Stimulated activated CD8-positive, alpha-beta memory T cell treated with anti-CD3 and anti-CD28 coated beads, Interleukin-2, amount 100 ng/mL, for 48 hours (primary cell): ENCODE results near the gene FAM151A.
"Not testable (repeated sequence)": the region's sequence is repeated elsewhere in the genome, so short reads cannot be mapped to it uniquely, and the experiment has no call there.

ENCODE experiments used
- DNase-seq, 2 donors: peaks; one replicate each; pipeline ENCODE4 v3.0.0-alpha.2; 2020; ENCODE audit warnings: low read depth in 2 of 2

FAM151A gene

DNA sequence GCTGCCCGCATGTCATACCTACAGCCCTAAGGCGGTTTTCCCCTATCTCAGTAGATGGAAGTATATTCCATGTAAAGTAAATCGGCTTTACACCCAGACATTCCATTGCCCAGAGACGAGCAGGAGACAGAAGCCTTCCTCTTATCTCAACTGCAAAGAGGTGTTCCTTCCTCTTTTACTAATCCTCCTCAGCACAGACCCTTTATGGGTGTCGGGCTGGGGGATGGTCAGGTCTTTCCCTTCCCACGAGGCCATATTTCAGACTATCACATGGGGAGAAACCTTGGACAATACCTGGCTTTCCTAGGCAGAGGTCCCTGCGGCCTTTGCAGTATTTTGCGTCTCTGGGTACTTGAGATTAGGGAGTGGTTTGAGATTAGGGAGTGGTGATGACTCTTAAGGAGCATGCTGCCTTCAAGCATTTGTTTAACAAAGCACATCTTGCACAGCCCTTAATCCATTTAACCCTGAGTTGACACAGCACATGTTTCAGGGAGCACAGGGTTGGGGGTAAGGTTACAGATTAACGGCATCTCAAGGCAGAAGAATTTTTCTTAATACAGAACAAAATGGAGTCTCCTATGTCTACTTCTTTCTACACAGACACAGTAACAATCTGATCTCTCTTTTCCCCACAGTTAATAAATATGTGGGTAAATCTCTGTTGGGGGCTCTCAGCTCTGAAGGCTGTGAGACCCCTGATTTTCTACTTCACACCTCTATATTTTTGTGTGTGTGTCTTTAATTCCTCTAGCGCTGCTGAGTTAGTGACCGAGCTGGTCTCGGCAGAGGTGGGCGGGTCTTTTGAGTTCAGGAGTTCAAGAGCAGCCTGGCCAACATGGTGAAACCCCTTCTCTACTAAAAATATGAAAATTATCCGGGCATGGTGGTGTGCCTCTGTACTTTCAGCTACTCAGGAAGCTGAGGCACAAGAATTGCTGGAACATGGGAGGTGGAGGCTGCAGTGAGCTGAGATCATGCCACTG is 13.4 kb upstream of the FAM151A start:
- DNase-seq, result not testable (repeated sequence)

DNA sequence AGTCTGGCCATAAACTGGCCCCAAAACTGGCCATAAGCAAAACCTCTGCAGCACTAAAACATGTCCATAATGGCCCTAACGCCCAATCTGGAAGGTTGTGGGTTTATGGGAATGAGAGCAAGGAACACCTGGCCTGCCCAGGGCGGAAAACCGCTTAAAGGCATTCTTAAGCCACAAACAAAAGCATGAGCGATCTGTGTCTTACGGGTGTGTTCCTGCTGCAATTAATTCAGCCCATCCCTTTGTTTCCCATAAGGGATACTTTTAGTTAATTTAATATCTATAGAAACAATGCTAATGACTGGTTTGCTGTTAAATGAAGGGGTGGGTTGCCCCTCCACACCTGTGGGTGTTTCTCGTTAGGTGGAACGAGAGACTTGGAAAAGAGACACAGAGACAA is 12.5 kb upstream of the FAM151A start:
- not testable (repeated sequence) for DNase-seq

DNA sequence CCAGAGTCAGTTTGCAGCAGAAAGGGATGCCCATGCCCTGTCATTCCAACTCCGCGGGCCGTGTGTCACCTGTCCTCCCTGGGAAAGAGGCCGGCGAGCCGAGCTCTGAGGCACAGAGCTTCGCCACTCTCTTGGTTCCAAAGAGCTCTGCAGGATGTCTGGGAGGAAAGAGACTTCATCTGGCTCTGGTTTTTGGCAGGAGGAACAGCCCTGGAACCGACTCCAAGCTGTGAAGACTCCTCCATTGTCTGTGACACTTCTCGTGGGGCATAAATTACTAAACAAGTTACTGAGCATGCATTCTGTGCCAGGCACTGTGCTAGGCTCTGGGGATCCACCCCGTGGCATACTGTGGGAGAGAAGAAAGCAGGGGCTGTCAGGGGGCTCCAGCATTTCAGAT is 3.9 kb upstream of the FAM151A start:
- DNase-seq, result no peak

DNA sequence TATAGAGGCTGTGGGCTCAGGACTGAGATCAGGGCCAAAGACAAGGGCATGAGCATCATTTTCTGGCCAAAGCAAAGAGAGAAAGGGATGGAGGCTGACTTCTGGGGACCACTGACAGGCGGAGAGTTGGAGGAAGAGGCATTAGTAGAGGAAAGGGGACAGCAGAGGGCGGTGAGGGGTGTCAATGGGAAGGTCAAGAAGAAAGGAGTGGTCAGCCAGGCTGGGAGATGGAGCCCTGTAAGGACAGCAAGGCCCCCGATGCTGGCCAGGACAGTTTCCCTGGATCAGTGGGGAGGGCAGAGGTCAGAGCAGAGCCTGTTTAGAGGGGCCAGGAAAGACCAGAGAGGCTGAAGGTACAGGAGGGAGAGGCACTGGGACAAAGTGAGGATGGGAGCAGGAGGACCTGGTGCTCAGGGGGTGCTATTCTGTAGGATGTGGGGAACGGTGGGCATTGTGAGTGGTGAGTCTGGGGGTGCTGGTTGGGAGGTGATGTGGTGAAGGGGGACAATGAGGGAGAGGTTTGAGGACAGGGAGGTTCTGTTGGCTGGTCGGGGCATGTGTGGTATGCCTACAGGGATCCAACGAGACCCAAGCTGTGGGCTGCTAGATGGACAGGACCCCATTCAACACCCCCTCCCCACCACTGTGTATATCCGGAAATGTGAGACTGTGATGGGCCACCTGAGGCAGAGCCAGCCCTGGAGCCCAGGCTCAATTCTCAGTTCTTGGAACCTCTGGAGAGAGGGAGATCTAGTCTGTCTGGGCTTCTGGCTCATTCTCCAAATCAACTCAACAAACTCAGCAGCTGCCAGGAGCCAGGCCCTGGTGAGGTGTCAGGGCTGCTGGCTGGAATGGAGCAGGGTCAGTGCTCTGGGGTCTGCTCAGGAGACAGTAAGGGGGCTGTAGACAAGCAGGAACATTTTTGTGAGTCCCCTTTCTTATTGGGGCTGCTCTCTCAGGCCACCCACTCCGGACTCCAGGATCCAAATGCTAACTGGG is 1.4 kb upstream of the FAM151A start:
- no peak for DNase-seq

DNA sequence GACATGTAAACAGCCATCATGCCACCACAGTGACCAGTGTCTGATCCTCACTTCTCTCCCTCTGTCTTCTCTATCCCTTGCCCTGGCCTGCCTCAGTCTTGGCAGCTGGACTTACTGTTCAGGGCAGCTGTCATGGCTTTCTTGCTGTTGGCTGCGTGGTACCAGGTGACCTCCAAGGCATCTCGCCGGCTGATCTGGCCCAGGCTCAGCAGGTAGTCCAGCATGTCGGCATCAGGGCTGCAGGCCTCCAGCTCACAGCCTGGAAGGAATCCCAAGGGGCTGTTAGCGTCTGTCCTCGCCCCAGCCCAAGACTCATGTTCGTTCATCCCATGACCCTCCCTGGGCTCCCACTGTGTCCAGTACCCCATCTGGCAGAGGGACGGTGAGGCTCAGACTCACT is 3.6 kb downstream of the FAM151A start:
- no peak for DNase-seq

DNA sequence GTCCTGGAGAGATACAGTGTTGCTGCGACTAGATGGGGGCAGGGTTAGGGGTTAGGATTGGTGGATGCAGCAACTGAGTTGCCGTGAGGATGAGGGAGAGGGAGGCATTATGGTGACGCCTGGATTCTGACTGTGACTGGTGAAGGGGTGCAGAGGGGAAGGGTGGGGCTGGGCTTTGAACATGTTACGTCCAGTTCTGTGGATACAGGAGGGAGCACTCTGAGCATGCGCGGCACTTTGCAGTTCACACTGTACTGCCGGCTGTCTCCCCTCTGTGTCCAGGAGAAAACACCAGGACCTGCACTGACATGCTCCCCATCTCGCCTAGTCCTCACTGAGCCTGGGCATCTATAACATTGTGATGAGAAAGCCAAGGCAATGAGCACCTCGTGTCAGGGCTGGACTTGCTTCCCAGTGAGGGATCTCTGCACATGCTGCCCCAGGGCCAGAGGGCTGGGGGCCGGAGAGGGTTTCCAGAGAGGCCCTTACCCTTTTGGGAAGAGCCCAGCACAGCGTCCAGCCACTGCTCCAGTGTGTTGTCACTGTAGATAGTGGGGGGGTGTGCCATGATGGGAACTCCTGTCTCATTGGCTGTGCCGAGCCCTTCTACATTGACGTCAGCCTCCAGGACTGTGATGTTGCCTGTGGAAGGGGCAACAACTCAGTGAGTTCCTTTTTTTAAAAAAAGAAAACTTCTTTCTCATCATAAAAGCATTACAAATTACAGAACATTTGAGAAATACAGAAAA is 7.6 kb downstream of the FAM151A start:
- DNase-seq, result no peak

DNA sequence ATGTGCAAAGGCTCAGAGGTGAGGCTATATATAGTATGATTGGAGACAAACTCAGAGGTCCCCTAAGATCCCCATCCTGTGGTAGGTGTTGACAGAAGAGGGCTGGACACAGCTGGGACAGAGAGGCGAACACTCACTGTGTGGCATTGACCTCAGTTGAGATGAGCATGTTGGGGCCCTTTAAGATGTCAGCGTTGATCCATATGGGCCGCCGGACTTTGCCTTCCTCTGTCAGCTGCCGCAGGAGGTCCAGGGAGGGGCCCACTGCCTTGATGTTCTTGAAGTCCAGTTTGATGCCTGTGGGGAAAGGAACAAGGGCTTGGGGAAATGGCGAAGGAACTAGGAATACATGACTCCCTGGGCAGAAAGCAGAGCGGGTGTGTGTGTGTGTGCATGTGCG is 8.8 kb downstream of the FAM151A start:
- no peak for DNase-seq

DNA sequence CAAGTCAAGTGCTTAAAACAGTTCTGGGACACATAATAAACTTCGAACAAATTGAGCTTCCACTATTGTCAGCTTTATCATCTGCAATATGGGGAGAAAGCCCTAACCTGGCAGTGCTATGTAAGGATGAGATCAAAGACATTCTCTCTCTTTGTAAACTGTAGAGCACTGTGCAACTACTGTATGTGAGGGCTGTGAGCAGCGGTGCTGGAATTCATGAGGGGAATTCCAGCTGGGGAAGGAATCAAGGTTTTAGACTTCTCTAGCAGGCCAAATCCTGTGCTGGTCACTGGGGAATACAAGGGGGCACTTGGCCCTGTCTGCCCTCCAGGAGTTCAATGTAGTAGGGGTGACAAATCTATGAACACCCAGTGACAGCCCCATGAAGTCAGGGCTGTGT is 9.3 kb downstream of the FAM151A start:
- no peak for DNase-seq

DNA sequence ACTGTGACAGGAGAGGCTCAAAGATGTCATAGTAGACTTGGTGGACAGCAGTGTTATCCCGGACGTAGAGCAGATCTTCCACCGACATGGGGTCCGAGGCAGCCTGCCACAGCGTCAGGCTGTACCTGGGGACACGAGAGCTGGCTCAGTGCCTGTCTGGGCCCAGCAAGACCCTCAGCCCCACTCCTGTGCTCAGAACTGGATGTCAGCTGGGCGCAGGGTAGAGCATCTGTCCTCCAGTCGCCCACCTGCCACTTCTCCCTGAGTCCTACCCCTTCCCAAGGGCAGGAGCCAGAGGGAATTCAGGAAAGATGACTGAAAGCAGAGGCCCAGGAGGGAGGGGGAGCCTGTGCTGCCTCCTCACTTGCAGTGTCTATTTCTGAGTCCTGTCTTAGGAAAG is 11.7 kb downstream of the FAM151A start:
- no peak for DNase-seq

DNA sequence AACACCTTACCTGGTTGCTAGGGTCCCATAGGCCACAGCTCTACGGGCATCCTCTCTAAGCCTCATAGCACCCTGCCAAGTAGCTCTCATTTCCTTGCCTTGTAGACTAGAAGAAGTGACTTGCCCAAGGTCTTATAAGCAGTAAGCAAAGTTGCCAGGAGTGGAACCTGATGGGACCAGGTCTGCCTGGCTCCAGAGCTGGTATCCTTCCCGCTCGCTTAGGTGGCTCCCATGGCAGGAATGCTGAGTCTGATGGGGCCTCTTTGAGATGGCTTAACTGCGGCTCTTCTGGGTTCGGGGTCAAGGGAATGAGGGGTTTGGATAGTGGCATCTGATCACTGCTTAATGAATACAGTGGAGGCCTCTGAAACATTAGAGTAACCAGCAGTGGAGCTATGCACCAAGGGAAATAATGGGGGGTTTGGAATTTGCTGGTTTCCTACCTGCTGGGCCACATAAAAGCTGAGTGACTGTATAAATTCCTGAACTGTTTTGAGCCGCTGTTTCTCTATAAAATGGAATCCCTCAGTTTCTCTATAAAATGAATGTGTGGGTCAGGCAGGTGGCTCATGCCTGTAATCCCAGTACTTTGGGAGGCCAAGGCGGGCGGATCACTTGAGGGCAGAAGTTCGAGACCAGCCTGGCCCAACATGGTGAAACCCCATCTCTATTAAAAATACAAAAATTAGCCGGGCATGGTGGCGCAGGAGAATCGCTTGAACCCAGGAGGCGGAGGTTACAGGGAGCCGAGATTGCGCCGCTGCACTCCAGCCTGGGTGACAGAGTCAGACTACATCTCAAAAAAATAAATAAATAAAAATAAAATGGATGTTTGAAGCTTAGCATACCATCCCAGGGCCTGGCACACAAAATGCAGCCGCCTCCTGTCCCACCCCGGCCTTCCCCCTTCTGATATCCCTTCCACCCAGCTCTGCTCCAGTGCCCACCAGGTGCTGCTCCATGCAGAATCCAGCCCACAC is 12.4 kb downstream of the FAM151A start:
- no peak for DNase-seq

DNA sequence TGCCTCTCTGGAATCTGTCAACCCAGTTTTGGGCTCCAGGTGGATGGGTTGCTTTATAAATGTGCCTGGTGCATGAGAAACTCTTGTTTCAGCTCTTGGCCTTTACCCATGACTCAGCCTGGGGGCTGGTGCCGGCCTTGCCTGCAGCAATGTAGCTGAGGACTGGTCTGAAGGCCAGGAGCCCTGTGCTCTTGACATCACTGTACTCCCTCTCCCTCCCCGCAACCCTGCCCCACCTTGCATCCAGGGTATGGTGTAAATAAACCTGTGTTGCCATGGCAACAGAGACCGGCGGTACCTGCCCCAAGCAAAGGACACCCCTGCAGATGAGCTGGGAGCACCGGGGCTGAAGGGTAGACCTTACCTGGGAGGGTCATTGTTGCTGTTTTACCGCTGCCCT is 13.3 kb downstream of the FAM151A start:
- no peak for DNase-seq

DNA sequence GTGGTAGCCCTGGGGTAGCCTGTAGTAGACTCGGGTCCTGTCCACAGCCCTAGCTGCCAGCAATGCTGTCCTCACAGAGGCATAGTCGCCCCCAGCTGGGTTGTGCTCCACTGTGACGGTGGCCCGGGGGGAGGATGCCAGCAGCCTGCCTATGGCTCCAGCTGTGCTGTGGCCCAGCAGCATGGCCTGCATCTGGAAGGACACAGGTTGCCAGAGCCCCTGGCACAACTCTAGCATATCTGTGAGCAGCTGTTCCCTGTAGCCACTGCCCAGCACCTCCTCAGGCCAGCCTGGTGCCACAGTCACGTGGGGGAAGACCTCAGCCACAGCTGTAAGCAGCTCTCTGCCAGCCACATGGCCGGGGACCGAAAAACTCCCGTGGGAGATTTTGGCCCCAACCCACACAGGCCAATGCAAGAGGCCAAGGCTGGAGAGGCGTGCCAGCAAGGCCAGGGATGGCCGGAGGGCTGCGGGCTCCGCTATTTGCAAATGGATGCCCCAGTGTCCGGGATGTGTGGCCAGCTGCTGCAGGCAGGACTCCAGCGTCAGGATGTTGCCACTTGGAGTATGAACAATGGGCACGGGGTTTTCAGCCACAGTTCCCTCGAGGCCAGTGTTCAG is 13.9 kb downstream of the FAM151A start:
- DNase-seq, result no peak

DNA sequence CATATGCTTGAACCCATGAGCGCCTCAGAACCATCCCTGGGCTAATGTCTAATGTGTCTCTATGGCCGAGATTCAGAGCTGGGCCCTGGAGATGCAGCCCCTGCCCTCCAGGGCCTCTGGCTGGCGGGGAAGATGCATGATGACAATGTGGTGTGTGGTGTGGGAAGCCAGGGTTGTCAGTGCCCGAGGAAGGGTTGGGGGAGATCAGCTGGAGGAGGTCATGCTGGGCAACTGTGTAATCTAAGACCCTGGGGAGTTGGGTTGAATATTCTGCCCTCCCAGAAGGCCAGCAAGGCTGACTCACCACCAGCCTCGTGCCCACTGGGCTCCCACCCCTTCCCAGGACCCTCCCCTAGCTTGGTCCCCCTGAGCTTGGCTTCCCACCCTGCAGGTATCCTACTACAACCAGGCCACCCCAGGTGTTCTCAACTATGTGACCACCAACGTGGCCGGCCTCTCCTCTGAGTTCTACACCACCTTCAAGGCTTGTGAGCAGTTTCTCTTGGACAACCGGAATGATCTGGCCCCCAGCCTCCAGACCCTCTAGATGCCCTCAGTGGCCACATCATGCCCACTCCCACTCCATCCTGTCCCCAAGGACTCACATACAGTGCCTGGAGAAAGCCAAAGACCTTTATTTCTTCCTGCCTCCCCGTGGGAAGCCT is 14.6 kb downstream of the FAM151A start:
- DNase-seq, result no peak

DNA sequence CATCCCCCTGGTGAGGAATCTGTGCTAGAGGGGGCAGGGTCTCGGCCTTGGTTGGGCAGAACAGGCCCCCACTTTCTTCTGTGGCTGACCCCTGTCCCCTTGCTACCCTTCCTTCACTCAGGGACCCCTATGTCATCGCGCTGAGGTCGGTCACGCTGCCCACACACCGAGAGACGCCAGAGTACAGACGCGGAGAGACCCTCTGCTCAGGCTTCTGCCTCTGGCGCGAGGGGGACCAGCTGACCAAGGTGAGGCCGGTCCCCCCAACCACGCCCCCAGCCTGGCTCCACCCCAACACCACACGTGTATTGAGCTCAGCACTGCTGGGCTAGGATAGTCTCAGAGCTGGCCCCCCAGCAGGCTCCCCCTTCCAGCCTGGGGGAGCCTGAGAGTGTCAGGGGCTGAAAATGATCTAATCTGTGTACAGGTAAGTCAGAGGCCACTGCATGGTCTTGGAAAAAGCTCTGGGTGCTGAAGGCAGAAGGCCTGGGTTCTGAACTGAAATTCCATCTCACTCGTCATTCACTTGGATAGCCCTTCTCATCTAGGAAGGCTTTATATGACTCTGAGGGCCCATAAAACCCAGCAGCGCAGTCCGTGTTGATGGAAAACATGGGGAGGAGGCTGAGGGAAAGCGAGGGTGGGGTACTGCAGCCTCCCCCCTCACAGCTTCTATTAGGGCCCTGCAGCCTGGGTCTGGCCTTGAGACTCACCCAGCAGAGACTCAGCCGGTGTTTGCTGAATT is 15.3 kb downstream of the FAM151A start:
- DNase-seq, result no peak

DNA sequence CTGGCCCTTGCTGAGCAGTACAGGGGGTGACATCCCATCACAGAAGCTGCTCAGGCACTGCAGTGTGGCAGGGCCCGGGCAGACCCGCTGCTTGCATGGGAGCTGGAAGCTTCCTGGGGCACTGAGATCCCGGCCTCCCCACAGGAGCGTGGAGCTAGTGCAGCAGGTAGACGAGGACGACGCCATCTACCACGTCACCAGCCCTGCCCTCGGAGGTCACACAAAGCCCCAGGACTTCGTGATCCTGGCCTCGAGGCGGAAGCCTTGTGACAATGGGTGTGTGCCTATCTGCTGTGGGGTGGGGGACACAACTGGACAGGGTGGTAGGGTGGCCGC is 16.4 kb downstream of the FAM151A start:
- DNase-seq, result no peak

DNA sequence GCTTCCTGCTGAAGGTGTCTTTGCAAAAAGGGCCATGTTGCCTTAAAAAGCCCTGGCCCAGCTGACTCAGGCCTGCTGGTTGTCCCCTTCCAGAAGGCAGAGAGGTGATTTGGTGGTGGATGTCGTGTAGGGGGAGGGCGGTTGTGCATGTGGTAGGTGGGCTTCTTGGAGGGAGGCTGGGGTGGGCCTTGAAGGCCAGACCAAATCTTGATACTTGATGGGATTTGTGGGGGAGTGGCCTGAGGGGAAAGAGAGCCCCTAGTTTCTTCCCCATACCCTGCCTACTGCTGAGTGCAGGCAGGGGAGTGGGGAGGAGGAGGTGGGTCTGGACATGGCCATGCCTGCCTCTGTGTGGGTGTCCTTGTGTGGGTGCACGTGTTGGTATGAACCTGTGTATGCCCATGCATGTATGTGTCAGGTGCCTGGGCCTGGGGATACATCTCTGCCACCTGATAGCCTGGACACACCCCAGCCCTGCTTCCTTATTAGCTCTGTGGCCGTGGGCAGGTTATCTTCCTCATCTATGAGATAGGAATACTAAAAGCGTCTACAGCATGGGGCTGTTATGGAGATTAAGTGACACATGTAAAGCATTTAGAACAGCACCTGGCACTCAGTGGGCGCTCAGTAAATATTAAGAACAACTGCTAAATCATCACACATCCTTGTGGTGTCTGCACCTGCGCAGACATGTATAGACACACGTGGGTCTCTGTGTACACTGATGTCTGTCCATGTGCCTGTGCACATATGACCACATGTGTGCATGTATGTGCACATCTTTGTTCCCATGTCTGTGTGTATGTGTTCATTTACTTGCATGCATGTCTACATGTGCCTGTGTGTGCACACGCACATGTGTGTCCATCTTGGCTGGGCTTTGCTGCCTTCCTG is 17.0 kb downstream of the FAM151A start:
- no peak for DNase-seq

DNA sequence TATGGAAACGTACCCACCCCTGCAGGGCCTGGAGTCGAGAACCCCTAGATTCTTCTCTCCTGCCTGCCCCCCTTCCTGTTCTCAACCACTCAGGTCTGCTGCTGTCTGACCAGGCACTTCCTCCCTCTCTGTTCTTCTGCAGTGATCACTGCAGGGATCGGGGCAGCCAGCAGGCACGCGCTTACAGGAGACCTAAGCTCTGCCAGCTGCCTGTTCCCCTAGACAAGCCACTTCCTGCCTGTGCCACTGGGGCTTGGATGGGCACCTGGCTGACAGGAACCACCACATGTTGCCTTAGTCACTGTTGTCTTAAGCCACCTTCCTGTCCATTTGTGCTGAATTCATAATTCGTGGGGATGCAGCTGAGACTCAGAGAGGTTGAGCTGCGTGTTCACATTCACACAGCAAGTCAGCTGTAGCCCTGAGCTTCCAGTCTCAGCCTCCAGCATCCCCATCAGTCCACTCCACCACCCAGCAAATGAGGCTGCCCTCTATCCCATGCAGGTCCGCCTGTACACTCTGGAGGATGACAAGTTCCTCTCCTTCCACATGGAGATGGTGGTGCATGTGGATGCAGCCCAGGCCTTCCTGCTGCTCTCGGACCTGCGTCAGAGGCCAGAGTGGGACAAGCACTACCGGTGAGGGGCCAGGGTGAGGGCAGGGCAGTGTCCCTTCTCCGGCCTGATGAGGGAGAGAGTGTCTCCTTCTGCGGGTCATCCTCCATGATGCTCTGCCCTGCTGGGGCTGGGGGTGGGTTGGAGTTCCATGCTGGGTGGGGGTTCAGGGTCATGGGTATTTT is 18.6 kb downstream of the FAM151A start:
- DNase-seq, result no peak
